ENCODE data around the gene MYMK.
"Not testable (repeated sequence)": the region's sequence is repeated elsewhere in the genome, so short reads cannot be mapped to it uniquely, and the experiment has no call there.

MYMK gene, protein sequence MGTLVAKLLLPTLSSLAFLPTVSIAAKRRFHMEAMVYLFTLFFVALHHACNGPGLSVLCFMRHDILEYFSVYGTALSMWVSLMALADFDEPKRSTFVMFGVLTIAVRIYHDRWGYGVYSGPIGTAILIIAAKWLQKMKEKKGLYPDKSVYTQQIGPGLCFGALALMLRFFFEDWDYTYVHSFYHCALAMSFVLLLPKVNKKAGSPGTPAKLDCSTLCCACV

DNA sequence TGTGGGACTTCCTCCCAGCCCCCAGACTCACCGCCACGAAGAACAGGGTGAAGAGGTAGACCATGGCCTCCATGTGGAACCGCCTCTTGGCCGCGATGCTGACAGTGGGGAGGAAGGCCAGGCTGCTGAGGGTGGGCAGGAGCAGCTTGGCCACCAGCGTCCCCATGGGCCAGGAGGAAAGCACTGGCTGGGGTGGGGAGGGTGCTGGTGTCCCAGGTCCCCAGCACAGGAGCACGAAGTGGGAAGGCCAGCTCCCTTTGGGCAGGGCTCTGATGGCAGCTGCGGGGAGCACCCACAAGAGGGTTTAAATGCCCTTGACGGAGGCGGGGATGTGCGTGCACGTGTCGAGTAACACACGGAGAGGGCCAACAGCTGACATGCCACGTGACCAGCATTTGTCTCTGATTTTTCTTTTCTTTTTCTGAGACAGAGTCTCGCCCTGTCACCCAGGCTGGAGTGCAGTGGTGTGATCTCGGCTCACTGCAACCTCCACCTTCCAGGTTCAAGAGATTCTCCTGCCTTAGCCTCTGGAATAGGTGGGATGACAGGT, at the start of gene MYMK:
Gene MYMK, minus strand, starts transcription at position 281 of the 550 bp plus-strand sequence. Its CDS starts 115 bp downstream, at position 166.
- no peak for DNase-seq (ENCODE audit: low read depth in 2 of 2)

DNA sequence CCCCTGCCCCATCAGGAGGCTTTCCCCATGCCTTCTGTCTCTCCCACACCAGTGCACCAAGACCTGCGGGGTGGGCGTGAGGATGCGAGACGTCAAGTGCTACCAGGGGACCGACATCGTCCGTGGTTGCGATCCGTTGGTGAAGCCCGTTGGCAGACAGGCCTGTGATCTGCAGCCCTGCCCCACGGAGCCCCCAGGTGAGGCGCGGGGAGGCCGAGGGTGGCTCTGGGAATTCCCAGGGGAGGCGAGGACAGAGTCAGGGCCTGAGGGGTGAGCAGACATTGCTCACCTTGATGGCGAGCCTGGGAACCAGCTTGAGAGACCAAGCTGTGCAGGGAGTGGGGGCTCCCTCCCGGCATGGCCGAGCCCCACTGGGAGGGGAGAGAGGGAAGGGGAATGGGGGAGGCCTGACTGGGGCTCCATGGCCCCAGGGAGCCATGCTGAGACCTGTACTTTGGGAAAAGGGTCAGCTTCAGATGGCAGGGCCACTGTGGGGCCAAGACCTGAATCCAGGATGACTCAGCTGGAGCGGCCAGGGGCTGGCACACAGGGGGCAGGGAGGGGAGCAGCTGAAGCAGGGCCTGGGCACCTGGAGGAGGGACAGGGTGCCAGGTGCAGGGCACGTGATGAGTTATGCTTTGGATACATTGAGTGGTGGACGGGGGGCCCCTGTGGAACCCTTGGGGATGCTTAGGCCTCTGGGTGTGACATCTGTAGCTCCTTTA, 49.2 kb upstream of the MYMK start:
- DNase-seq (ENCODE audit: low read depth in 2 of 2) = no peak

DNA sequence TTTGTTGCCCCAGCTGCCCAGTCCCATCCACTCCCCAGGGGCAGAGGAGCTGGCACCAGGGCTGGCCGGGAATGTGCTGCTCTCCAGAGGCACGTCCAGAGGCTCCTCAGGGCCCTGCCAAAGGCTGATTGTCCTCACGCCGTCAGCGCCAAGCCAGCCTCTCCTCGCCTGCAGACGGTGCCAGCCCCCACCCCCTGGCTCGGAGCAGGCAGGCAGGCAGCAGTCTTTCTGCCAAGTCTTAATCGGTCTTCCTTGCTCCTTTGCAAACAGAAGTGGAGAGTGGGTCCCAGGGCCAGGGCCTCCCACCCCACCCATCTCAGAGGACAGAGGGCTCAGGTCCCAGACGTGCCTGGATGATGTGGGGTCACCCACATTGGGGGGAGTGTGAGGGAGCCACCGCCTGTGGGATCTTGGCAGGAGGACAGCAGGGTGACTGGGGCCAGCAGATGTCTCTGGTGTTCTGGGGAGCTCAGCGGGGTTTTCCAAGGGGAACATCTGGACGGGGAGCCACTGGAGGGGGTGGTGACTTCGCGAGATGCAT, 48.1 kb upstream of the MYMK start:
- DNase-seq (ENCODE audit: low read depth in 2 of 2) = no peak

DNA sequence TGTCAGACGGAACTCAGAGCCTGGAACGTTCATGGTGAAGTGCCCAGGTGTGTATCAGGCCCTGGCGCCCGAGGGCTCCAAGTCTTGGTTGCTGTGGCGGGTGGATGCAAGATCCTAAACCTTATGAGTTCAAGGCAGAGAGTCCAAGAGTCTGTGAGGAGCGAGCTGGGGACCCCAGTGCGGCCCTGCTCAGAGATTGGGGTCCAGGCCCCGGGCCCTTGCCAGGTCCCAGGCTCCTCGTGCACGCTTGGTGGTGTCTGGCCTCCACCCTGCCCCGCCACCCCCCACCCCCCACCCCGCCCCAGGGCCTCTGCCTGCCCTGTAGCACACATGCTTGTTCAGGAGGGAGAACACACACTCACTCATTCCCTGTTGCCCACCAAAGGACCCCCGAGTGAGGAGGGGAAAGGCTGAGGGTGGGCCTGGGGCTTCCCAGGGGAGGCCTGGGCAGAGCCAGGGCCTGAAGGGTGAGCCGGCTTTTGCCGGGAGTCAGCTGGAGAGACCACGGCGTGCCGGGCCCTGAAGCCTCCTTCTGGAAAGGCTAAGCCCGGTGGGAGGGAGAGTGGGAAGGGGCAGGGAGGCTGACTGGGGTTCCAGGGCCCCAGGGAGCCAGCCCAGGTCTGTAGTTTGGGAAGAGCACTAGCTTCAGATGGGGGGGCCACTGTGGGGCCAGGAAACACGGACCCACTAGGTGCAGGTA, 47.3 kb upstream of the MYMK start:
- no peak for DNase-seq (ENCODE audit: low read depth in 2 of 2)

DNA sequence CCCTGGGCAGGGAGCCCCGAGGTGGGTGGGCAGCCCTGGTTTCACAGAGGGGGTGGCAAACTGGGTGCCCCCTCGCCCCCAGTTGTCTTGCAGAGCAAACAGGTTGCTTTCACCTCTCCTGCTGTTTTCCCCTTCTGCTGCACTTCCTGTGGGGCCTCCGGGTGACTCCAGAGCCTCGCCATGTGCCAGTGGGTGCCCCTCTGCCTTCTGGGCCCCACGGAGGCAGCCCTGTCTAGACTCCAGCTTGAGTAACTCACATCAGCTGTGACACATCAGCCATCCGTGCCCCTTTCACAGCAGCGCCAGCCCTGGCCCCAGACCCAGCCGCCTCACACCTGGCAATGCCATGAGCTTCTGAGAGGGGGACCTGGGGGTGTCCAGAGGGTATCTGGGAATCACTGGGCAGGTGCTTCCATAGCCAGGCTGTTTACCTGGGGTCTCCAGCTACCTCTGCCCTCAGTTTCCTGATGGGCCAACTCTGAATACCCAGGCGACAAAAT, 46.7 kb upstream of the MYMK start:
- no peak for DNase-seq (ENCODE audit: low read depth in 2 of 2)

DNA sequence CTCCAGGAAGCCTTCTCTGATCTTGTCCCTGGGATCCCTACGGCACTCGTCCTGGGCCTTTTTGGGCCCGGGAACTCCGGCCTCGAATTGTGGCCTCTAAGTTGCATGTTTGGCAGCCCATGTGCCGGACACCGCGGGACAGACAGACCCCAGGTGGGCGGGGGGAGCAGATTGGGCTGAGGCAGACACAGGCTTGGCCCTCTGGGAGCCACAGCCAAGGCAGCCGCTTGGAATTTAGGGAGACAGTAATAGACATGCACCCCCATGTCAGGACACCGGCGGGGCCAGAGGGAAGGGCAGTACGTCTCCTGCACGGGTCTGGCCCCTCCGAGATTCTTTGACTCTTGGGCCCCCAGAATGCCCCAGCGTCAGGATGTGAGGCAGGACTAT, 45.9 kb upstream of the MYMK start:
- no peak for DNase-seq (ENCODE audit: low read depth in 2 of 2)

DNA sequence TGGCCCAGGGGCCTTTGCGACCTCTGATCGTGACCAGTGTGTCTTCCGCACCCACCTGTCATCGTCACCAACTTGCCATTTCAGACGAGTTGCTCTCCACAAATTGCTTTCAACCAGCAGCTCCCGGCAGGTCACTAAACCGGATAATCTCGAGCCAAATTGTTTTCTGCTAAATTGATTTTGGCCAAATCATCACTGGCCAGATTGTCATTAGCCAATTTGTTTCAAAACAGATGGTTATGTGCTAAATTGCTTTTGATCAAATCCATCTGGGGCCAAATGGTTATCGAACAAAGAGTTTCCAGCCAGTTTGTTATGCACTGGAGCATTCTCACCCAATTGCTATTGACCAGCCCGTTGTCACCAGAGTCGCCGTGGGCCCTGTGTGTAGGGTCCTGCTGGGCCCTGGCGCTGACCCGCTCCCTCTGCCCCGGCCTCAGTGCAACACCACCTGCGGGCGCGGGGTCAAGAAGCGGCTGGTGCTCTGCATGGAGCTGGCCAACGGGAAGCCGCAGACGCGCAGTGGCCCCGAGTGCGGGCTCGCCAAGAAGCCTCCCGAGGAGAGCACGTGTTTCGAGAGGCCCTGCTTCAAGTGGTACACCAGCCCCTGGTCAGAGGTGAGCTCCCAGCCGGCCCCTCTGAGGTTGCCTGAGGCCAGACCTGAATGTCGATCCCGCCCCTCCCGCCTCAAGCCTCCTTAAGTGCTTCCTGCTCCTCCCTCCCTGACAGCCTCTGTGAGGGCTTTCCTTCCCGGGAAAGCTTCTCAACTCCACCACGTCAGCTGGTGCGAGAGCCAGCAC, 45.3 kb upstream of the MYMK start:
- DNase-seq (ENCODE audit: low read depth in 2 of 2) = no peak

DNA sequence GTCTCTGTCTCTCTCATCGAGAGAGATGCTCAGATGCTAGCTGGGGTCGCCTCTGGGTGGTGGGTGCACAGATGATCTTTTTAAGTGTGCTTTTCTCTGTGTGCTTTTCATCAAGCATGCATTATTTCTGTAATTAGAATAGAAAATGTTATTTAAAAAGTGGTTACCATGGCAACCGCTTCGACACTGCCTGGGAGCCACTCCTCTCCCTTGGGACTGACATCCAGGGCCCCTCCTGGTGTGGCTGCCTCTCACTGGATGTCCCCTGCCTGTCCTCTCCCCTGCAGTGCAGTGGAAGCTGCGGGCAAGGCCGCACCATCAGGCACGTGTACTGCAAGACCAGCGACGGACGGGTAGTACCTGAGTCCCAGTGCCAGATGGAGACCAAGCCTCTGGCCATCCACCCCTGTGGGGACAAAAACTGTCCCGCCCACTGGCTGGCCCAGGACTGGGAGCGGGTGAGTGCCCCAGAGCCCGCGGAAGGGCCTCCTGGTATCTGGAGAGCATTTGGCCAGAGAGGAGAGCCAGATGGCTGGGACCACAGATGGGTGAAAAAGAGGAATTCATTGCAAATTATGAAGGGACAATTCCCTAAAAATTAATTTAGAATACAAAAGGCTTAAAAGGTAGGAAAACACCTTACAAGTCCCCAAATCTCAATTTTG, 44.5 kb upstream of the MYMK start:
- DNase-seq (ENCODE audit: low read depth in 2 of 2) = no peak

DNA sequence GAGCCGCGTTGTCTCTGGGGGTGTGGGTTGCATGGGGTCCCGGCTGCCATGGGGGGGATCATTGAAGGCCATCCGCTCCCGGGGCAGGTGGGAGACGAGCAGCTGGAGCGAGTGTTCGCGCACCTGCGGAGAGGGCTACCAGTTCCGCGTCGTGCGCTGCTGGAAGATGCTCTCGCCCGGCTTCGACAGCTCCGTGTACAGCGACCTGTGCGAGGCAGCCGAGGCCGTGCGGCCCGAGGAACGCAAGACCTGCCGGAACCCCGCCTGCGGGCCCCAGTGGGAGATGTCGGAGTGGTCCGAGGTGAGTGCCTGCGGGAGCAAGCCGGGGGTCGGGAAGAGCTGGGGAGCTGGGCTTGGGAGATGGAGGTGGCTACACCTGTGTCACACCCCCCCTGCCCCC, 43.4 kb upstream of the MYMK start:
- DNase-seq (ENCODE audit: low read depth in 2 of 2) = no peak

DNA sequence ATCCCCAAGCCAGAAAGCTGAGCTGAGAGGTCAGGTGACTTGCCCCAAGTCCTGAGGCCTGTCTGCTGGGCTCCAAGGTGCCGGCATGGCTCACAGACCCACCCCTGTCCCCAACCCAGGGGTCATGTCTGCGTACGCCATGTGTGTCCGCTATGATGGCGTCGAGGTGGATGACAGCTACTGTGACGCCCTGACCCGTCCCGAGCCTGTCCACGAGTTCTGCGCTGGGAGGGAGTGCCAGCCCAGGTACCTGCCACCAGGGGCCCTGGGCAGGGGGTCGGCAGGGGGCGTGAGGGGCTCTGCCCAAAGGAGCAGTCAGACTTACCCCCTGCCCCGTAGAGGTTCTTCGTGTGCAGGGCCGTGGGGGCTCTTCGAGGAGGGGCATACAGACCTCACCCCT, 42.1 kb upstream of the MYMK start:
- DNase-seq (ENCODE audit: low read depth in 2 of 2) = no peak

DNA sequence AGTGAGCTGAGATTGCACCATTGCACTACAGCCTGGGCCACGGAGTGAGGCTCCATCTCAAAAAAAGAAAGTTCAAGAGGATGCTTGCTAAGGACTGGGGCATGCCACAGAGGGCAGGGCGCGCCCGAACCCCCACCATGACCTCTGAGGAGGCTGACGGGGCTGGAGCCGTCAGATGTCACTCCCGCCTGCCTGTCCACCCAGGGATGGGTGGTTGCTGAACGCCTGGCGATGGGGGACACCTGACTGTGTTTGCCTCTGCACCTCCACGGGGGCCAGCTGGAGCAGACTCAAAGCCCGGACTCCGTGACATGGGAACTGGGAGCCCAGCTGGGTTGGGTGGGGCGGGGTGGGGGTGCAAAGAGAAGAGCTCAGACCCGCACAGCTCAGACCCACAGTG, 41.6 kb upstream of the MYMK start:
- DNase-seq (ENCODE audit: low read depth in 2 of 2) = no peak

DNA sequence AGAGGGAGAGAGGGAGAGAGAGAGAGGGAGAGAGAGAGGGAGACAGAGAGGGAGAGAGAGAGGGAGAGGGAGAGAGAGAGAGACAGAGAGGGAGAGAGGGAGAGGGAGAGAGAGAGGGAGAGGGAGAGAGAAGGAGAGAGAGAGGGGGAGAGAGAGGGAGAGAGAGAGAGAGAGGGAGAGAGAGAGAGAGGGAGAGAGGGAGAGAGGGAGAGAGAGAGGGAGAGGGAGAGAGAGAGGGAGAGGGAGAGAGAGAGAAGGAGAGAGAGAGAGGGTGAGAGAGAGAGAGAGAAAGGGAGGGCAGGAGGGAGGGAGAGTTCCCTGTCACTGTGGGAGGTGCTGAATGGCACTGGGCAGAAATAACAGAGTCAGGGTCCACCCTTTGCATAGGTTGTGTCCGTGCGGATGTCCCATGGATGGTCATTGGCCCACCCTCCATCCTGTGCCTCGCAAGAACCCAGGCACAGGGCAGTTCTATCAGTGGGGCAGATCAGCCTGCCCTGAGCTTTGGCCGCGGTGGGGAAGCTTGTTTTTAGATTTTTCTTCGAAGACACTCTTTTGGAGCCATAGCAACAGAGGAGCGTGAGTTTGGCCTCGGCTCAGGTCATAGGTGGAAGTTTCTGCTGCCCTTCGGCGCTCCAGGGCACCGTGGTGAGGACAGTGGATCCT, 39.8 kb upstream of the MYMK start:
- no peak for DNase-seq (ENCODE audit: low read depth in 2 of 2)

DNA sequence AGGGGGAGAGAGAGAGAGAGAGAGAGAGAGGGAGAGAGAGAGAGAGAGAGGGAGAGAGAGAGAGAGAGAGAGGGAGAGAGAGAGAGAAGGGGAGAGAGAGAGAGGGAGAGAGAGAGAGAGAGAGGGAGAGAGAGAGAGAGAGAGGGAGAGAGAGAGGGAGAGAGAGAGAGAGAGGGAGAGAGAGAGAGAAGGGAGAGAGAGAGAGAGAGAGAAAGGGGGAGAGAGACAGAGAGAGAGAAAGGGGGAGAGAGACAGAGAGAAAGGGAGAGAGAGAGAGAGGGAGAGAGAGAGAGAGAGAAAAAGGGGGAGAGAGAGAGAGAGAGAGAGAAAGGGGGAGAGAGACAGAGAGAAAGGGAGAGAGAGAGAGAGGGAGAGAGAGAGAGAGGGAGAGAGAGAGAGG, 39.1 kb upstream of the MYMK start:
- not testable (repeated sequence) for DNase-seq (ENCODE audit: low read depth in 2 of 2)

DNA sequence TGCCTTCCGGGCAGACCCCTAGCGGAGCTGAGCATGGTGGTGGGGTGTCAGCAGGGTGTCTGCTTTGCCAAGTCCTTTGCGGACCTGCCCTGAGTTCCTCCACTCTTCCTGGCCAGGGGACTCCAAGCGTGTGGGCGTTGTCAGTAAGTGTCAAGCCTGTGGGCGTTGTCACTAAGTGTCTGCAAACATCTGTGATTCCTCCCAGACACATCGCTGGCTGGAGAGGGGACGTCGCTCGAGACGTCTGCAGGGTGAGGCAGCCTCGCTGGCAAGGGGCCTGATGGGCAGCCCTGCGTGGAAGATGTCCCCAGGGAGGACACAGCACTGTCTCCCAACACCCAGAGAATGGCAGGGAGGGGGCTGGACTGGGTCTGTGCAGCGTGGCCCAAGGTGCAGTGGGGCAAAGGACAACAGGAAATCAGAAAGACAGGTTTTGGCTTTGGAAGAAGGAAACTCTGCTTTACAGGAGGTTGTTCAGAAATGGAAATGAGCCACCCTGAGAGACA, 38.6 kb upstream of the MYMK start:
- DNase-seq (ENCODE audit: low read depth in 2 of 2) = no peak

DNA sequence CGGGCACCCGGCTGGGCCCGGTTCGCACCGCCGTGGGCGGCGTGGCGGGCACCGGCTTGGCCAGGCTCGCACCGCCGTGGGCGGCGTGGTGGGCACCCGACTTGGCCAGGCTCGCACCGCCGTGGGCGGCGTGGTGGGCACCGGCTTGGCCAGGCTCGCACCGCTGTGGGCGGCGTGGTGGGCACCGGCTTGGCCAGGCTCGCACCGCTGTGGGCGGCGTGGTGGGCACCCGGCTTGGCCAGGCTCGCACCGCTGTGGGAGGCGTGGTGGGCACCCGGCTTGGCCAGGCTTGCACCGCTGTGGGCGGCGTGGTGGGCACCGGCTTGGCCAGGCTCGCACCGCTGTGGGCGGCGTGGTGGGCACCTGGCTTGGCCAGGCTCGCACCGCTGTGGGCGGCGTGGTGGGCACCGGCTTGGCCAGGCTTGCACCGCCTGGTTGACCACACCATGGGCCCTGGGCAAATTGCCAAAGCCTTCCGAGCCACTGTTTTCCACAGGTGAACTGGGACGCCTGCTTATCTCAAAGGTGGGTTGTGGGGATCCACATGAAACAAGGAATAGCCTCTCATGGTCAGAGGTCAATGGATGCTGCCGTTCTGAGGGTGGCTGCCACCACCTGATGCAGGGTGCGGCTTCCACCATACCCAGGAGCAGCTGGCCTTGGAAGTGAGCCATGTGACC, 38.0 kb upstream of the MYMK start:
- no peak for DNase-seq (ENCODE audit: low read depth in 2 of 2)

DNA sequence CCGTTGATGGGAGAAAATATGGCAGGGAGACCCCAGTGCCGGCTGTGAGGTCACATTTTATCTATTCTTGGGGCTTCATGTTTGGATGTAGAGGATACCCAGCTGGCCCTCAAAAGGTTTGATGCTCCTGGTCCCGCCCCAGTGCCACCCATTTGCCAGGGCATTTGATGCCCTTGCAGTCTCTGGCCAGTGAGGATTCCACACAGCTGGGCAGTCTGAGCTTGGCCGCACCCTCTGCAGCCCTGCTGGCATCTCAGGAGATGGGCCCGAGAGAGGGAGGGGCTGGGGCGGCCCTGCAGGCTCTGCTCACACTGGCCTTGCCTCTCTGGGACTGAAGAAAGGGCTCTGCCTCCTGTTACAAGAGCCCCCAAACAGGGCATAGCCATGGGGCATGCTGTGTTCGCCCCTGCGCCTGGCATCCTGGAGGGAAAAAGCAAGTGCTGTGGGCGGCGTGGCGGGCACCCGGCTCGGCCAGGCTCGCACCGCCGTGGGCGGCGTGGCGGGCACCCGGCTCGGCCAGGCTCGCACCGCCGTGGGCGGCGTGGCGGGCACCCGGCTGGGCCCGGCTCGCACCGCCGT, 37.3 kb upstream of the MYMK start:
- no peak for DNase-seq (ENCODE audit: low read depth in 2 of 2)

DNA sequence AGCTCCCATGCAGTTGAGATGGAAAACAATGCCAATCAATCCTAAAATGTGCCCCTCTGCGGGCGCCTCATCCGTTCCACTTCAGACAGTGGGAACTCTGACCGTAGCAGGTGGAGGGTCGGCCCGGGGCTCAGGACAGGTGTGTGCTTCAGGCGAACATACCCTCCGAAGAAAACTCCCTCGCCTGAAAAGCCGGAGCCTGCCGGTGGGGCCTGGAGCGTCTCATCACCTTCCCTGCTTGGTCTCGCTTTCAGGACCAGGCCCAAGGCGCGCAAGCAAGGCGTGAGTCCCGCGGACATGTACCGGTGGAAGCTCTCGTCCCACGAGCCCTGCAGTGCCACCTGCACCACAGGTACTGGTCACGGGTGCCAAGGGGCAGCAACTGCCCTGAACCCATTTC, 36.2 kb upstream of the MYMK start:
- DNase-seq (ENCODE audit: low read depth in 2 of 2) = no peak

DNA sequence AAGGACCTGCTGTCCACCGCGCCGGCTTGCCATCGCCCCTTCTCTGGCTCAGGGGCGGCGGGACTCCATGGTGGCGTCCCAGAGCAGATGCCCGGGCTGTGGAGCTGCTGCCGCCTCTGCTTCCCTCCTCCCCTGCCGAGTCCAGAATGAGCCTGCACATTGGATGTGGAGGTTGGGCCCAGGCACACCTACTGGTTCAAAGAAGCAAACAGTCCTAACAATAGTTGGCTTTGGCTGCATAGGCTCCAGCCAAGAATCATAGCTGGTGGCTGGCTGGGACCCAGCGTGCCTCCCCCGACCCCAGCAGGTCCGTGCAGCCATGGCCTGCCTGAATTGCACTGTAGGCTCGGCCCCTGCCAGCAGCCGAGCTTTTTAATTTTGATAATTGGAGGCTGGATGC, 35.6 kb upstream of the MYMK start:
- no peak for DNase-seq (ENCODE audit: low read depth in 2 of 2)

Measured in activated CD8-positive, alpha-beta memory T cell treated with anti-CD3 and anti-CD28 coated beads for 4 hours (primary cell).